Liver (tissue), 9 donors: ENCODE measurements around the gene AAK1. TPM values are rescaled to one million over a fixed set of nuclear protein-coding genes. Genes with fewer than 3 reads are reported as not detected.

Experiments
- DNase-seq: peaks from one replicate; pipeline ENCODE4 v3.0.0-alpha.2; 2017; ENCODE audit warnings: low spot score
- H3K27ac ChIP-seq, 2 donors: one replicate each; pipeline ENCODE4 v1.7.0; 2013; ENCODE audit warnings: inconsistent platforms in 2 of 2, low read length in 2 of 2, control low read depth in 1 of 2, low read depth in 1 of 2, mild to moderate bottlenecking in 1 of 2
- H3K27me3 ChIP-seq, 4 donors: one replicate each; pipeline versions ENCODE4 v1.6.1 to v1.7.0; 2013; ENCODE audit warnings: low read length in 3 of 4, inconsistent platforms in 1 of 4, mild to moderate bottlenecking in 1 of 4, moderate library complexity in 1 of 4; ENCODE audit not compliant: control insufficient read depth in 4 of 4, insufficient read depth in 4 of 4
- H3K36me3 ChIP-seq, 4 donors: one replicate each; pipeline versions ENCODE4 v1.6.1 to v1.7.0; 2013; ENCODE audit warnings: low read length in 3 of 4, mild to moderate bottlenecking in 3 of 4, low read depth in 1 of 4, moderate library complexity in 1 of 4; ENCODE audit not compliant: control insufficient read depth in 4 of 4, insufficient read depth in 3 of 4
- H3K4me1 ChIP-seq, 4 donors: one replicate each; pipeline versions ENCODE4 v1.6.1 to v1.7.0; 2013; ENCODE audit warnings: low read length in 3 of 4, mild to moderate bottlenecking in 3 of 4, moderate library complexity in 1 of 4; ENCODE audit not compliant: control insufficient read depth in 4 of 4, insufficient read depth in 4 of 4
- H3K4me3 ChIP-seq, 3 donors: one replicate each; pipeline versions ENCODE4 v1.6.1 to v1.7.0; 2013; ENCODE audit warnings: low read length in 3 of 3, control low read depth in 1 of 3, low read depth in 1 of 3, mild to moderate bottlenecking in 1 of 3
- H3K9ac ChIP-seq, 2 donors: one replicate each; pipeline ENCODE4 v1.7.0; 2013; ENCODE audit warnings: low read length in 2 of 2, mild to moderate bottlenecking in 2 of 2, moderate library complexity in 2 of 2, control low read depth in 1 of 2, low read depth in 1 of 2
- H3K9me3 ChIP-seq, 4 donors: one replicate each; pipeline versions ENCODE4 v1.6.1 to v1.7.0; 2013; ENCODE audit warnings: low read length in 3 of 4; ENCODE audit not compliant: control insufficient read depth in 4 of 4
- CTCF ChIP-seq: fragments of 150-350 bp; IDR thresholded peaks from 2 replicates; pipeline ENCODE4 v1.5.1; 2017; ENCODE audit warnings: improper control_type of control experiment, low read depth, low read length; ENCODE audit not compliant: missing input control
- EGR1 ChIP-seq, 2 donors: IDR thresholded peaks; 2 replicates each; pipeline ENCODE4 v1.6.1; 2016 to 2018; ENCODE audit warnings: antibody characterized with exemption in 2 of 2, low read depth in 2 of 2
- FOXA1 ChIP-seq: IDR thresholded peaks from 2 replicates; pipeline ENCODE4 v1.6.1; 2016; ENCODE audit warnings: antibody characterized with exemption
- FOXA2 ChIP-seq: IDR thresholded peaks from 2 replicates; pipeline ENCODE4 v1.6.1; 2016; ENCODE audit warnings: antibody characterized with exemption
- HNF4A ChIP-seq, 2 donors: conservative IDR thresholded peaks; 2 replicates each; pipeline ENCODE4 v1.6.1; 2016; ENCODE audit warnings: antibody characterized with exemption in 2 of 2, mild to moderate bottlenecking in 2 of 2
- HNF4G ChIP-seq: IDR thresholded peaks from 2 replicates; pipeline ENCODE4 v1.6.1; 2016; ENCODE audit warnings: antibody characterized with exemption
- JUND ChIP-seq, 2 donors: IDR thresholded peaks; 2 replicates each; pipeline ENCODE4 v1.6.1; 2016; ENCODE audit warnings: antibody characterized with exemption in 2 of 2
- MAX ChIP-seq: IDR thresholded peaks from 2 replicates; pipeline ENCODE4 v1.6.1; 2016; ENCODE audit warnings: antibody characterized with exemption
- RXRA ChIP-seq, 2 donors: IDR thresholded peaks; 2 replicates each; pipeline ENCODE4 v1.6.1; 2017 to 2018; ENCODE audit warnings: antibody characterized with exemption in 2 of 2, mild to moderate bottlenecking in 1 of 2
- SP1 ChIP-seq: IDR thresholded peaks from 2 replicates; pipeline ENCODE4 v1.6.1; 2018; ENCODE audit warnings: antibody characterized with exemption, mild to moderate bottlenecking
- ZBTB33 ChIP-seq: IDR thresholded peaks from 2 replicates; pipeline ENCODE4 v1.6.1; 2016; ENCODE audit warnings: antibody characterized with exemption
- WGBS: extraction: QIAGEN DNeasy Blood & Tissue Kit; methylation state at CpG from one replicate; pipeline ENCODE4 v1.1.7; 2013; 5-methylcytosine and 5-hydroxymethylcytosine counted together
- polyA plus RNA-seq, 2 donors: library from polyadenylated mRNA; stranded (reverse) in 1 of 2; unstranded in 1 of 2; fragments of 200-250 nt in 1 of 2; fragments of >200 nt in 1 of 2; fragmentation: Nextera tagmentation in 1 of 2; extraction: Ambion mirVana in 1 of 2; gene quantifications; one replicate each; pipeline versions ENCODE4 v1.2.1 to v1.2.3, GENCODE V29; 2013 to 2015
- total RNA-seq, 2 donors: library from RNA; depleted of rRNA; stranded (reverse); fragments of >200 nt; gene quantifications; one replicate each; pipeline ENCODE4 v1.2.3, GENCODE V29; 2014
- donor health status: healthy.
- donor health status: healthy.
- donor health status: healthy.
- donor health status: healthy.
- donor health status: healthy.

AAK1 gene
- total and polyA plus RNA-seq, 4 donors: 3.9 to 14.3 (median 11.3) TPM

GRCh38 chr2:69529480-69529879, 114.1 kb downstream of the AAK1 start:
- Histone ChIP-seq H3K36me3 (peaks cover 2 to 34% (median 31%) of the 10 kb centered on the region in 4 donors), H3K9me3 (peaks cover 0 to 2% (median 0%) of the 10 kb centered on the region in 4 donors), H3K27ac (no peak overlapping the region), H3K9ac (no peak overlapping the region), H3K4me3 (no peak overlapping the region), H3K27me3 (no peaks in the 10 kb centered on the region), H3K4me1 (no peaks in the 10 kb centered on the region)
- 88% methylated on average over 2 of the region's 2 CpGs for WGBS
- no peak for DNase-seq
- no peak for TF ChIP-seq HNF4A (conservative IDR thresholded peaks at IDR 0.05)
- TF ChIP-seq MAX: no peak
- no peak for TF ChIP-seq RXRA (IDR thresholded peaks at IDR 0.05)
- no peak for TF ChIP-seq FOXA1

GRCh38 chr2:69525261-69525660, 118.3 kb downstream of the AAK1 start:
- H3K4me1 ChIP-seq: no peaks in the 10 kb centered on the region
- TF ChIP-seq RXRA (IDR thresholded peaks at IDR 0.05) (no peak), ZBTB33 (no peak), SP1 (no peak)
- no peaks in the 10 kb centered on the region for H3K27me3 ChIP-seq
- no peak for DNase-seq
- peaks cover 5 to 34% (median 21%) of the 10 kb centered on the region in 4 donors for H3K36me3 ChIP-seq
- no peak overlapping the region for H3K9ac ChIP-seq
- no peak overlapping the region for H3K4me3 ChIP-seq
- 94% methylated on average over 3 of the region's 3 CpGs for WGBS
- H3K27ac ChIP-seq: no peak overlapping the region
- H3K9me3 ChIP-seq: no peaks in the 10 kb centered on the region

GRCh38 chr2:69524799-69525198, 118.7 kb downstream of the AAK1 start:
- no peak overlapping the region for H3K9ac ChIP-seq
- H3K36me3 ChIP-seq: peaks cover 5 to 38% (median 20%) of the 10 kb centered on the region in 4 donors
- no peak overlapping the region for H3K4me3 ChIP-seq
- H3K27ac ChIP-seq: no peak overlapping the region
- no peaks in the 10 kb centered on the region for H3K9me3 ChIP-seq
- H3K27me3 ChIP-seq: no peaks in the 10 kb centered on the region
- H3K4me1 ChIP-seq: no peaks in the 10 kb centered on the region
- WGBS: 98% methylated on average over 1 of the region's 1 CpG
- DNase-seq: no peak
- TF ChIP-seq FOXA1 (no peak), CTCF (no peak), FOXA2 (no peak), HNF4A (conservative IDR thresholded peaks at IDR 0.05) (no peak), EGR1 (IDR thresholded peaks at IDR 0.05; ENCODE audit: low read depth in 2 of 2) (no peak), HNF4G (no peak), ZBTB33 (no peak), JUND (IDR thresholded peaks at IDR 0.05) (no peak)
